K562 (cell line): ENCODE measurements around the gene GTPBP1. TPM values are rescaled to one million over a fixed set of nuclear protein-coding genes. Genes with fewer than 3 reads are reported as not detected.

Experiments used
- ATAC-seq: fragments of 200-7000 bp; cut with Tn5 transposase; 3 replicates; pipeline ENCODE4 v1.9.1; 2020; ENCODE audit warnings: moderate library complexity
- BruUV-seq: library from RNA; stranded (reverse); fragments of 400-500 nt; replicated peaks from 2 replicates; lab custom pipeline; 2021; lab: Mats Ljungman, UMichigan
- CTCF ChIA-PET: fragments of 300-600 bp; formaldehyde crosslinking; extraction: SDS; loops from one replicate; lab custom pipeline; 2021; ENCODE audit warnings: low intra/inter-chr PET ratio; lab: Yijun Ruan, JAX
- POLR2A ChIA-PET: fragments of 300-600, 350-650 bp; sonication (Branson Sonifier 250); formaldehyde crosslinking; extraction: SDS; loops from one replicate; lab custom pipeline; 2021; ENCODE audit warnings: antibody characterized with exemption, inconsistent platforms; lab: Yijun Ruan, JAX
- DNase-seq, 4 experiments: peaks; one replicate each; pipeline versions ENCODE4 v3.0.0 to v3.0.0-alpha.2; 2011 to 2018; ENCODE audit warnings: low spot score in 3 of 4, mixed read lengths in 3 of 4; ENCODE audit errors: extremely low read depth in 1 of 4
- FAIRE-seq: peaks from 2 replicates; lab custom pipeline; 2011; peaks lifted over from hg19 to GRCh38; lab: Jason Lieb, UNC
- H2AFZ ChIP-seq: 2 replicates; pipeline ENCODE4 v1.6.0; 2011; ENCODE audit warnings: low read depth, low read length, control low read depth, inconsistent platforms
- H3K27ac ChIP-seq: fragments of 200-600 bp; 3 replicates; pipeline ENCODE4 v1.8.0; 2011; ENCODE audit warnings: low read depth, mild to moderate bottlenecking, control low read depth, inconsistent platforms, low read length, moderate library complexity, mixed read lengths; ENCODE audit errors: extremely low read depth
- H3K27me3 ChIP-seq, 2 experiments: fragments of 300-600 bp in 1 of 2; 2 replicates in 1 of 2; 3 replicates in 1 of 2; pipeline versions ENCODE4 v1.6.0 to v1.8.0; 2011; ENCODE audit warnings: inconsistent platforms in 2 of 2, low read length in 2 of 2, mild to moderate bottlenecking in 1 of 2, mixed read lengths in 1 of 2, moderate library complexity in 1 of 2; ENCODE audit not compliant: control insufficient read depth in 2 of 2, insufficient read depth in 2 of 2
- H3K36me3 ChIP-seq: fragments of 300-600 bp; 3 replicates; pipeline ENCODE4 v1.8.0; 2011; ENCODE audit warnings: mild to moderate bottlenecking, low read length, inconsistent platforms; ENCODE audit not compliant: control insufficient read depth, insufficient read depth
- H3K4me1 ChIP-seq, 2 experiments: fragments of 200-600 bp in 1 of 2; replicated peaks in 1 of 2; 2 replicates in 1 of 2; 3 replicates in 1 of 2; pipeline versions ENCODE4 v1.5.1 to v1.8.0; 2011; ENCODE audit warnings: inconsistent platforms in 2 of 2, low read length in 2 of 2, mild to moderate bottlenecking in 1 of 2, mixed read lengths in 1 of 2, moderate library complexity in 1 of 2; ENCODE audit not compliant: control insufficient read depth in 2 of 2, insufficient read depth in 2 of 2
- H3K4me2 ChIP-seq: 2 replicates; pipeline ENCODE4 v1.6.1; 2011; ENCODE audit warnings: low read length, control low read depth, inconsistent platforms, mixed read lengths; ENCODE audit not compliant: insufficient read depth
- H3K4me3 ChIP-seq: fragments of 200-600 bp; sonication (generic), shearing (Covaris generic); 2 replicates; pipeline ENCODE4 v1.5.1; 2016; ENCODE audit warnings: control low read depth, inconsistent platforms
- H3K79me2 ChIP-seq: fragments of 200-600 bp; 3 replicates; pipeline ENCODE4 v1.8.0; 2011; ENCODE audit warnings: low read length, inconsistent platforms; ENCODE audit not compliant: control insufficient read depth, insufficient read depth
- H3K9ac ChIP-seq, 2 experiments: 2 replicates each; pipeline versions ENCODE4 v1.6.0 to v1.6.1; 2011; ENCODE audit warnings: low read depth in 2 of 2, low read length in 2 of 2, control low read depth in 1 of 2, inconsistent platforms in 1 of 2, mild to moderate bottlenecking in 1 of 2, mixed read lengths in 1 of 2; ENCODE audit not compliant: insufficient read depth in 1 of 2
- H3K9me1 ChIP-seq: one replicate; pipeline ENCODE4 v1.6.0; 2011; ENCODE audit warnings: inconsistent platforms, mild to moderate bottlenecking, low read length, moderate library complexity; ENCODE audit not compliant: control insufficient read depth, insufficient read depth
- H3K9me3 ChIP-seq: replicated peaks from 2 replicates; pipeline ENCODE4 v1.5.1; 2011; ENCODE audit warnings: low read depth, low read length, inconsistent platforms; ENCODE audit not compliant: control insufficient read depth, insufficient read depth
- H4K20me1 ChIP-seq: replicated peaks from 2 replicates; pipeline ENCODE4 v1.6.1; 2011; ENCODE audit warnings: low read length, inconsistent platforms, mixed read lengths; ENCODE audit not compliant: control insufficient read depth, insufficient read depth
- BRCA1 ChIP-seq, 2 experiments: fragments of 450-650 bp in 1 of 2; sonication (generic) in 1 of 2; formaldehyde crosslinking in 1 of 2; IDR thresholded peaks; 2 replicates each; pipeline versions ENCODE4 v1.5.0 to v1.6.1; 2017 to 2020; ENCODE audit warnings: mild to moderate bottlenecking in 1 of 2, missing genetic modification reagents in 1 of 2
- C11orf30 ChIP-seq: fragments of 450-650 bp; IDR thresholded peaks from 2 replicates; pipeline ENCODE4 v1.6.1; 2016; ENCODE audit warnings: low read depth, mild to moderate bottlenecking
- FOXA3 ChIP-seq, 2 experiments: fragments of 450-650 bp in 1 of 2; sonication (generic) in 1 of 2; formaldehyde crosslinking; IDR thresholded peaks in 1 of 2; conservative IDR thresholded peaks in 1 of 2; 2 replicates each; pipeline versions ENCODE4 v1.4.0 to v1.8.0; 2020 to 2022; ENCODE audit warnings: mild to moderate bottlenecking in 2 of 2, missing genetic modification reagents in 1 of 2
- HDGF ChIP-seq: fragments of 450-650 bp; IDR thresholded peaks from 2 replicates; pipeline ENCODE4 v1.6.1; 2016
- KAT2B ChIP-seq: IDR thresholded peaks from one replicate; pipeline ENCODE4 v1.6.1; 2012; ENCODE audit warnings: low read depth, mild to moderate bottlenecking, control low read depth, inconsistent platforms, low read length, moderate library complexity
- MEIS2 ChIP-seq: fragments of 450-650 bp; IDR thresholded peaks from 2 replicates; pipeline ENCODE4 v1.6.1; 2014; ENCODE audit warnings: mild to moderate bottlenecking; ENCODE audit not compliant: partially characterized antibody
- POLR2AphosphoS5 ChIP-seq: IDR thresholded peaks from 2 replicates; pipeline ENCODE4 v1.6.1; 2011; ENCODE audit warnings: mild to moderate bottlenecking, low read depth, low read length, moderate library complexity; ENCODE audit not compliant: control insufficient read depth, insufficient read depth
- SUPT5H ChIP-seq: fragments of 450-650 bp; IDR thresholded peaks from 2 replicates; pipeline ENCODE4 v1.6.1; 2016
- TSC22D4 ChIP-seq: fragments of 450-650 bp; IDR thresholded peaks from 2 replicates; pipeline ENCODE4 v1.6.1; 2016; ENCODE audit warnings: missing genetic modification characterization, missing biosample characterization, control low read depth
- XRCC4 ChIP-seq: IDR thresholded peaks from one replicate; pipeline ENCODE4 v1.6.1; 2011; ENCODE audit not compliant: insufficient read depth, insufficient read length; ENCODE audit errors: extremely low read depth
- ZNF431 ChIP-seq: sonication (generic); formaldehyde crosslinking; IDR thresholded peaks from 2 replicates; pipeline ENCODE4 v1.8.0; 2022; ENCODE audit warnings: mild to moderate bottlenecking, missing genetic modification reagents
- WGBS: fragments of 100-300 bp; shearing (Covaris generic); methylation state at CpG from one replicate; pipeline ENCODE4 v1.1.6; 2016; ENCODE audit warnings: low coverage, mixed read lengths; ENCODE audit not compliant: insufficient coverage; ENCODE audit errors: missing lambda C conversion rate; 5-methylcytosine and 5-hydroxymethylcytosine counted together
- in situ Hi-C: fragments of 300-500 bp; cut with MboI; formaldehyde crosslinking; loops from 4 replicates; pipeline ENCODE4 v1.15.0; 2018; ENCODE audit warnings: inconsistent platforms, mixed read lengths
- intact Hi-C: fragments of 100-400 bp; cut with micrococcal nuclease; formaldehyde crosslinking; loops from 2 replicates; pipeline ENCODE4 v1.14.2; 2022
- polyA plus RNA-seq, 8 experiments: library from polyadenylated mRNA; depleted of rRNA in 4 of 8; stranded (reverse) in 5 of 8; unstranded in 3 of 8; fragments of >200 nt; fragmentation: Nextera tagmentation in 2 of 8; fragmentation: Illumina TruSeq in 1 of 8; extraction: Ambion mirVana in 2 of 8; extraction: Trizol in 1 of 8; gene quantifications; 2 replicates each; pipeline versions ENCODE4 v1.2.1 to v1.2.3, GENCODE V29; 2011 to 2014; ENCODE audit warnings: inconsistent platforms in 1 of 8, missing spikeins in 1 of 8
- total RNA-seq, 7 experiments: library from RNA; depleted of rRNA in 6 of 7; stranded (reverse); fragments of >200 nt in 6 of 7; fragmentation: Illumina TruSeq in 2 of 7; extraction: Trizol in 2 of 7; gene quantifications; 2 replicates each; pipeline versions ENCODE4 v1.2.1 to v1.2.3, GENCODE V29; 2011 to 2021; ENCODE audit warnings: low replicate concordance in 1 of 7
- TF ChIP-seq, protein P1 (sequence below): sonication (generic); formaldehyde crosslinking; IDR thresholded peaks from 2 replicates; pipeline ENCODE4 v1.8.1; 2023; ENCODE audit warnings: mild to moderate bottlenecking, missing genetic modification reagents

Gene GTPBP1
- total and polyA plus RNA-seq, 9 of the 15 experiments (the other 6 are each of a cell fraction or from before 2014, with no cell fraction given) = 0.83 to 53.2 (median 23.3) TPM

DNA sequence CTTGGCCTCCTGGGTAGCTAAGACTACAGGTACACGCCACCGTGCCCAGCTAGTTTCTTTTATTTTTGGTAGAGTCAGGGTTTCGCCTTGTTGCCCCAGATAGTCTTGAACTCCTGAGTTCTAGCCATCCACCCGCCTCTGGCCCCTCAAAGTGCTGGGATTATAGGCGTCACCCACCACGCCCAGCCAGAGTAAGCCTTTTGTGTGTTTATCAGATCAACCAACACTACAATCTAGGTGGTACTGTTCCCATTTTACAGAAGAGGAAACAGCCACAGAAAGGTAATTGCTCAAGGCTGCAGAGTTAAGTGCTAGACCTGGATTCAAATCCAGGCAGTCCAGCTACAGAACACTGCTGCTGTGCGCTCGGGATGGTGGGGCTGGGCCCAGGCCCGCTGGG, 20.8 kb upstream of the GTPBP1 start:
- TF ChIP-seq SUPT5H (peak; percentile 34; the same call in 1 of the 2 replicates), KAT2B (no peak), C11orf30 (no peak)
- no peak for FAIRE-seq
- intact Hi-C loops = no loop called here
- H3K27ac ChIP-seq = no peak overlapping the region
- 72% methylated on average over 9 of the region's 9 CpGs for WGBS
- peaks cover 19% of the 10 kb centered on the region for H3K79me2 ChIP-seq
- in situ Hi-C loops = no loop called here
- 0 out of 2 replicates have a peak, but pooled peaks cover 1% of the 10 kb centered on the region for H3K9me3 ChIP-seq
- no peak for ATAC-seq
- no peaks in the 10 kb centered on the region for H4K20me1 ChIP-seq
- H3K4me2 ChIP-seq = no peak overlapping the region; the same call in 1 of the 2 replicates
- no peak overlapping the region for H3K4me3 ChIP-seq
- peak in 1 of 4 experiments; percentile 28 for DNase-seq
- H3K27me3 ChIP-seq = no peaks in the 10 kb centered on the region
- H3K4me1 ChIP-seq = peaks cover 4 to 13% of the 10 kb centered on the region in 2 experiments; a peak in 4 of 5 replicates
- CTCF ChIA-PET = no interaction called here
- BruUV-seq = no TSS peak
- H3K36me3 ChIP-seq = peaks cover 66% of the 10 kb centered on the region
- POLR2A ChIA-PET = interaction anchor here (0.7 to 2.2 kb wide), 3 partner anchors 10 to 15 kb away, joined by 3 to 6 read pairs (median 4); no protein-coding TSS in a partner anchor
- H3K9me1 ChIP-seq = no peaks in the 10 kb centered on the region
- no peak overlapping the region for H2AFZ ChIP-seq
- no peak overlapping the region for H3K9ac ChIP-seq

DNA sequence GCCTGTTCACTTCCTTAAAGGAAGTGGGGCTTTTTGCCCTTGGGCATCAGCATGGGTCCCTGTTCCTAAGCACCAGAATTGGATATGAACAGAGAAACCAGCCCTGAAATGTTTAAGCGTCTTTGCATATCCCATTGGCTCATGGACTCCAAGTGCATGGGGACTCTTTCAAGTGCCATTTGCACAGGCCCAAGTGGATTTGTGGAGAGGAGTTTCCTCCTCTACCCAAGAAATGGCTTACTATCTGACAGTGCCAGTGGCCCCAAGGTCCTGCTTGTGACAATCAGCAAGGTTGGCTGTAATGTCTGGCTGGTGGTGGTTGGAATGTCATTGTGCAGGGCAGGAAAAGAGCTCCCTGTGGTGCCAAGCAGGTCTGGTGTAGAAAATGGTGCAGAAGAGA, 20.0 kb upstream of the GTPBP1 start:
- POLR2A ChIA-PET = no interaction called here
- CTCF ChIA-PET = no interaction called here
- TF ChIP-seq TSC22D4 (no peak), POLR2AphosphoS5 (no peak; the same call in 1 of the 2 replicates), BRCA1 (IDR thresholded peaks at IDR 0.05) (no peak), BRCA1 (CRISPR knock-in tag; IDR thresholded peaks at IDR 0.05) (no peak), HDGF (no peak), MEIS2 (no peak), XRCC4 (no peak), FOXA3 (CRISPR knock-in tag; conservative IDR thresholded peaks at IDR 0.05 in 1 of 2, IDR thresholded peaks at IDR 0.05 in 1 of 2) (no peak), ZNF431 (CRISPR knock-in tag) (no peak)
- TF ChIP-seq, protein P1, sequence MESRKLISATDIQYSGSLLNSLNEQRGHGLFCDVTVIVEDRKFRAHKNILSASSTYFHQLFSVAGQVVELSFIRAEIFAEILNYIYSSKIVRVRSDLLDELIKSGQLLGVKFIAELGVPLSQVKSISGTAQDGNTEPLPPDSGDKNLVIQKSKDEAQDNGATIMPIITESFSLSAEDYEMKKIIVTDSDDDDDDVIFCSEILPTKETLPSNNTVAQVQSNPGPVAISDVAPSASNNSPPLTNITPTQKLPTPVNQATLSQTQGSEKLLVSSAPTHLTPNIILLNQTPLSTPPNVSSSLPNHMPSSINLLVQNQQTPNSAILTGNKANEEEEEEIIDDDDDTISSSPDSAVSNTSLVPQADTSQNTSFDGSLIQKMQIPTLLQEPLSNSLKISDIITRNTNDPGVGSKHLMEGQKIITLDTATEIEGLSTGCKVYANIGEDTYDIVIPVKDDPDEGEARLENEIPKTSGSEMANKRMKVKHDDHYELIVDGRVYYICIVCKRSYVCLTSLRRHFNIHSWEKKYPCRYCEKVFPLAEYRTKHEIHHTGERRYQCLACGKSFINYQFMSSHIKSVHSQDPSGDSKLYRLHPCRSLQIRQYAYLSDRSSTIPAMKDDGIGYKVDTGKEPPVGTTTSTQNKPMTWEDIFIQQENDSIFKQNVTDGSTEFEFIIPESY (CRISPR knock-in tag) = no peak

More for the DNA sequence above, 20.0 kb upstream of the GTPBP1 start:
- FAIRE-seq = no peak
- Histone ChIP-seq H3K9me3 (0 out of 2 replicates have a peak, but pooled peaks cover 1% of the 10 kb centered on the region), H3K27ac (no peak overlapping the region), H3K9me1 (no peaks in the 10 kb centered on the region), H3K4me2 (no peak overlapping the region), H3K4me3 (no peak overlapping the region), H4K20me1 (no peaks in the 10 kb centered on the region), H3K36me3 (peaks cover 66% of the 10 kb centered on the region), H3K27me3 (no peaks in the 10 kb centered on the region), H2AFZ (no peak overlapping the region), H3K9ac (no peak overlapping the region), H3K4me1 (peaks cover 0 to 13% of the 10 kb centered on the region in 2 experiments; a peak in 4 of 5 replicates), H3K79me2 (peaks cover 19% of the 10 kb centered on the region)
- 100% methylated on average over 1 of the region's 1 CpG for WGBS
- in situ Hi-C loops (no loop called here), intact Hi-C loops (no loop called here)
- BruUV-seq = no TSS peak
- ATAC-seq = no peak
- DNase-seq = no peak
